CD4-positive, alpha-beta T cell (primary cell): ENCODE results near the gene PRRT1. TPM values are rescaled to one million over a fixed set of nuclear protein-coding genes. Genes with fewer than 3 reads are reported as not detected.

Experiments used
- ATAC-seq: fragments of 200-7000 bp; cut with Tn5 transposase; one replicate; pipeline ENCODE4 v1.10.0; 2022; ENCODE audit warnings: mild to moderate bottlenecking; ENCODE audit not compliant: poor library complexity
- CTCF ChIA-PET: fragments of 350-600 bp; sonication (Branson Sonifier 250); formaldehyde crosslinking; loops from one replicate; lab custom pipeline; 2021; ENCODE audit warnings: antibody characterized with exemption, inconsistent platforms; lab: Charles Lee
- POLR2A ChIA-PET: fragments of 350-600 bp; sonication (Branson Sonifier 250); formaldehyde crosslinking; loops from one replicate; lab custom pipeline; 2021; ENCODE audit warnings: antibody characterized with exemption, inconsistent platforms; lab: Charles Lee
- DNase-seq, 14 experiments: peaks; one replicate each; pipeline ENCODE4 v3.0.0-alpha.2; 2013 to 2020; ENCODE audit warnings: mixed read lengths in 2 of 14
- H3K27ac ChIP-seq, 2 donors: one replicate each; pipeline versions ENCODE4 v1.5.1 to v1.7.0; 2013; ENCODE audit warnings: low read length in 2 of 2, low read depth in 1 of 2, mild to moderate bottlenecking in 1 of 2
- H3K27me3 ChIP-seq, 2 experiments: 1 replicate in 1 of 2; 2 replicates in 1 of 2; pipeline versions ENCODE4 v1.6.1 to v1.7.0; 2013; ENCODE audit warnings: low read length in 2 of 2, control low read depth in 1 of 2, mild to moderate bottlenecking in 1 of 2, moderate library complexity in 1 of 2; ENCODE audit not compliant: insufficient read depth in 2 of 2, control insufficient read depth in 1 of 2
- H3K36me3 ChIP-seq: one replicate; pipeline ENCODE4 v1.6.1; 2013; ENCODE audit warnings: low read length, control low read depth; ENCODE audit not compliant: insufficient read depth
- H3K4me1 ChIP-seq: one replicate; pipeline ENCODE4 v1.6.1; 2013; ENCODE audit warnings: low read length, control low read depth; ENCODE audit not compliant: insufficient read depth
- H3K4me3 ChIP-seq: one replicate; pipeline ENCODE4 v1.5.1; 2013; ENCODE audit warnings: mild to moderate bottlenecking, low read length, moderate library complexity
- H3K9me3 ChIP-seq, 2 experiments: 1 replicate in 1 of 2; 2 replicates in 1 of 2; pipeline versions ENCODE4 v1.6.1 to v1.7.0; 2013; ENCODE audit warnings: low read length in 2 of 2, mild to moderate bottlenecking in 2 of 2, control low read depth in 1 of 2, moderate library complexity in 1 of 2; ENCODE audit not compliant: control insufficient read depth in 1 of 2, insufficient read depth in 1 of 2
- H3K27ac Mint-ChIP-seq: one replicate; pipeline ENCODE4 v1.8.0; 2020; ENCODE audit warnings: mixed read lengths
- H3K27me3 Mint-ChIP-seq: one replicate; pipeline ENCODE4 v1.8.0; 2021; ENCODE audit warnings: mixed read lengths
- H3K36me3 Mint-ChIP-seq: one replicate; pipeline ENCODE4 v1.8.0; 2021; ENCODE audit warnings: low read depth, mixed read lengths
- H3K4me1 Mint-ChIP-seq: one replicate; pipeline ENCODE4 v1.8.0; 2021; ENCODE audit warnings: low read depth, mixed read lengths
- H3K4me3 Mint-ChIP-seq: one replicate; pipeline ENCODE4 v1.8.0; 2020; ENCODE audit warnings: mild to moderate bottlenecking, mixed read lengths
- H3K9me3 Mint-ChIP-seq: one replicate; pipeline ENCODE4 v1.8.0; 2020; ENCODE audit warnings: mixed read lengths
- CTCF ChIP-seq: fragments of 200-600 bp; IDR thresholded peaks from one replicate; pipeline ENCODE4 v1.8.0; 2022; ENCODE audit warnings: antibody characterized with exemption, mild to moderate bottlenecking
- intact Hi-C, 2 experiments: fragments of 100-400 bp; cut with DNase I in 1 of 2; cut with micrococcal nuclease in 1 of 2; formaldehyde crosslinking; loops; one replicate each; pipeline versions ENCODE4 v1.15.1 to v1.9.0; 2023 to 2025; cut with DNase I, micrococcal nuclease
- total RNA-seq, 174 experiments: library from RNA in 2 of 174; stranded (reverse) in 2 of 174; gene quantifications; one replicate each; pipeline ENCODE4 v1.2.3 and lab custom pipeline; 2021 to 2026

PRRT1 gene
- total RNA-seq, 2 experiments from 2014 or later: 2.6 to 3.2 TPM

DNA sequence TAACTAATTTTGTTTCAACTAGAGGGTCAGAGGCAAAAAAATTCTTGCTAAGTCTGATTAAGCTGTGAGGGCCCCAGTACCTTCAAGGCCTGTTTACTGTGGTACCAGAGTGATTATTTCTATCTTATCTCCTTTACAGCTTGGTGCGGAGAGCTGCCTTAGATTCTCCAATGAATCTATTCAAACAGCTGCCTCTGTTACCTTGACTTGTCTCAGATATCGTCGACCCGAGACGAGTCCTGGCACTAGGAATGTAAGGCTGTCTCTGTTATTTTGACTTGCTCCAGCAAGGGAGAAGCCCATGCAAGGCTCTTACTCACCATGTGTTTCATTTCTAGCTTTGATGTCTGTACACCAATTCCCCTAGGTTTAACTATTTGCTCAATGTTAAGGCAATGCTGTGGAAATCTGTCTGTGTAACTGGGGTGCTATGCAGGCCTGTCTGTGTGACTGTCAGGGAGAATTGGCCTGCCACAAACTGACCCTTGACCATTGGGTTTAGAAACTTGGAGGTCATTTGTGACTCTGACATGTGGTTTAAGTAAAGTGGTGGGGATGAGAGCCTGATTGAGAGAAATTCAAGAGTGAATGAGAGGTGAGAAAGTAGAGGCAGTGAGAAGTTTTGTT lies 11.2 kb downstream of the PRRT1 start:
- Mint-ChIP-seq H3K9me3 (no peaks in the 10 kb centered on the region), H3K27me3 (no peaks in the 10 kb centered on the region), H3K4me3 (no peak overlapping the region), H3K4me1 (no peaks in the 10 kb centered on the region), H3K27ac (no peak overlapping the region), H3K36me3 (no peaks in the 10 kb centered on the region)
- ChIA-PET POLR2A (no interaction called here), CTCF (no interaction called here)
- intact Hi-C loops: no loop called here
- no peak overlapping the region for H3K4me3 ChIP-seq
- no peaks in the 10 kb centered on the region for H3K4me1 ChIP-seq
- no peak for ATAC-seq
- no peak for TF ChIP-seq CTCF
- no peak for DNase-seq
- H3K36me3 ChIP-seq: no peaks in the 10 kb centered on the region
- H3K27ac ChIP-seq: no peak overlapping the region
- no peaks in the 10 kb centered on the region for H3K9me3 ChIP-seq
- H3K27me3 ChIP-seq: no peaks in the 10 kb centered on the region

GRCh38 chr6:32139590-32139989 lies 12.1 kb downstream of the PRRT1 start:
- H3K27me3 Mint-ChIP-seq: no peaks in the 10 kb centered on the region
- H3K27me3 ChIP-seq: no peaks in the 10 kb centered on the region
- DNase-seq: no peak
- no peak overlapping the region for H3K4me3 ChIP-seq
- H3K4me1 Mint-ChIP-seq: no peaks in the 10 kb centered on the region
- H3K4me1 ChIP-seq: no peaks in the 10 kb centered on the region
- POLR2A ChIA-PET: no interaction called here
- no peak overlapping the region for H3K27ac ChIP-seq
- H3K36me3 Mint-ChIP-seq: no peaks in the 10 kb centered on the region
- no peak for TF ChIP-seq CTCF
- CTCF ChIA-PET: no interaction called here
- H3K9me3 Mint-ChIP-seq: no peaks in the 10 kb centered on the region
- no peak for ATAC-seq
- intact Hi-C loops: loop anchor here in 1 of 2 experiments (10.0 kb wide), 1 partner anchor 1065 kb away; the partner anchor contains the start of genes HSD17B8, RING1, RXRB and SLC39A7
- no peak overlapping the region for H3K27ac Mint-ChIP-seq
- no peaks in the 10 kb centered on the region for H3K36me3 ChIP-seq
- H3K4me3 Mint-ChIP-seq: no peak overlapping the region
- no peaks in the 10 kb centered on the region for H3K9me3 ChIP-seq

DNA sequence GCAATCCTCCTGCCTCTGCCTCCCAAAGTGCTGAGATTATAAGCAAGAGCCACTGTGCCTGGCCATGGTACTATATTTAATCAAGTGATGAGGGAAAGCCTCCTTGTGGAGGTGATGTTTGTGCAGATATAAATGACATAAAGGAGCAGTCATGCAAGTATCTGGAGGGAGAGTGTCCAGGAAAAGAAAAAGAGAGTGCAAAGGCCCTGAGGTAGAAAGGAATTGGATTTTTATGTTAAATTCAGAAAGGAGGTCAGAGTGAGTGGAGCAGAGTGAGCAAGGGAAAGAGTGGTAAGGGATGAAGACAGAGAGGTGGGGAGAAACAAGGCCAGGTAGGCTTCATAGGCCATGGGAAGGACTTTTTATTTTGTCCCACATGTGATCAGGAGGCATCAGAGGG lies 14.3 kb downstream of the PRRT1 start:
- no peak for TF ChIP-seq CTCF
- H3K36me3 ChIP-seq: no peaks in the 10 kb centered on the region
- no peaks in the 10 kb centered on the region for H3K4me1 Mint-ChIP-seq
- no peak overlapping the region for H3K27ac Mint-ChIP-seq
- no peaks in the 10 kb centered on the region for H3K9me3 ChIP-seq
- H3K27ac ChIP-seq: no peak overlapping the region
- H3K4me3 ChIP-seq: no peak overlapping the region
- ATAC-seq (no peak), DNase-seq (no peak)
- H3K27me3 Mint-ChIP-seq: no peaks in the 10 kb centered on the region
- no peaks in the 10 kb centered on the region for H3K4me1 ChIP-seq
- no peaks in the 10 kb centered on the region for H3K9me3 Mint-ChIP-seq
- ChIA-PET CTCF (no interaction called here), POLR2A (no interaction called here)
- intact Hi-C loops: loop anchor here in 1 of 2 experiments (10.0 kb wide), 1 partner anchor 1067 kb away; the partner anchor contains the start of genes HSD17B8, RING1, RXRB and SLC39A7
- no peak overlapping the region for H3K4me3 Mint-ChIP-seq
- no peaks in the 10 kb centered on the region for H3K27me3 ChIP-seq
- no peaks in the 10 kb centered on the region for H3K36me3 Mint-ChIP-seq
